CD4-positive, CD25-positive, alpha-beta regulatory T cell (primary cell): Measurements from ENCODE around the gene RAB37. TPM values are rescaled to one million over a fixed set of nuclear protein-coding genes. Genes with fewer than 3 reads are reported as not detected.

ENCODE experiments used
- ATAC-seq, 2 donors: fragments of 150-1000 bp; cut with Tn5 transposase; one replicate each; pipeline ENCODE4 v1.10.0; 2021; ENCODE audit warnings: low read depth in 2 of 2, moderate number of reproducible peaks in 2 of 2, moderate library complexity in 1 of 2
- DNase-seq, 3 donors: peaks; one replicate each; pipeline versions ENCODE4 v3.0.0 to v3.0.0-alpha.2; 2012 to 2022; ENCODE audit warnings: mixed read lengths in 1 of 3
- H3K27ac ChIP-seq: one replicate; pipeline ENCODE4 v1.7.0; 2013; ENCODE audit warnings: mild to moderate bottlenecking, low read length; ENCODE audit not compliant: insufficient read depth, poor library complexity, severe bottlenecking
- H3K27me3 ChIP-seq: one replicate; pipeline ENCODE4 v1.7.0; 2013; ENCODE audit warnings: low read length; ENCODE audit not compliant: control insufficient read depth, insufficient read depth
- H3K36me3 ChIP-seq: one replicate; pipeline ENCODE4 v1.7.0; 2013; ENCODE audit warnings: mild to moderate bottlenecking, low read length, moderate library complexity; ENCODE audit not compliant: control insufficient read depth, insufficient read depth
- H3K4me1 ChIP-seq: 2 replicates; pipeline ENCODE4 v1.7.0; 2013; ENCODE audit warnings: mild to moderate bottlenecking, low read length; ENCODE audit not compliant: insufficient read depth, control insufficient read depth, poor library complexity, severe bottlenecking
- H3K4me3 ChIP-seq: one replicate; pipeline ENCODE4 v1.7.0; 2013; ENCODE audit warnings: low read depth, mild to moderate bottlenecking, low read length, moderate library complexity
- H3K9me3 ChIP-seq, 2 experiments: 1 replicate in 1 of 2; 2 replicates in 1 of 2; pipeline ENCODE4 v1.7.0; 2013; ENCODE audit warnings: low read length in 2 of 2, mild to moderate bottlenecking in 1 of 2, moderate library complexity in 1 of 2; ENCODE audit not compliant: control insufficient read depth in 2 of 2
- H3K27ac Mint-ChIP-seq, 3 donors: one replicate each; pipeline ENCODE4 v1.8.0; 2020 to 2022; ENCODE audit warnings: mild to moderate bottlenecking in 3 of 3, mixed read lengths in 3 of 3, moderate library complexity in 2 of 3
- H3K27me3 Mint-ChIP-seq: one replicate; pipeline ENCODE4 v1.8.0; 2022; ENCODE audit warnings: mild to moderate bottlenecking, mixed read lengths
- H3K36me3 Mint-ChIP-seq: one replicate; pipeline ENCODE4 v1.8.0; 2020; ENCODE audit warnings: mixed read lengths
- H3K4me1 Mint-ChIP-seq, 4 donors: one replicate each; pipeline ENCODE4 v1.8.0; 2020 to 2022; ENCODE audit warnings: mixed read lengths in 4 of 4, mild to moderate bottlenecking in 1 of 4
- H3K4me3 Mint-ChIP-seq, 4 donors: one replicate each; pipeline ENCODE4 v1.8.0; 2020 to 2022; ENCODE audit warnings: mild to moderate bottlenecking in 4 of 4, mixed read lengths in 4 of 4, moderate library complexity in 3 of 4
- H3K9me3 Mint-ChIP-seq, 7 donors: one replicate each; pipeline ENCODE4 v1.8.0; 2020 to 2022; ENCODE audit warnings: mixed read lengths in 7 of 7, mild to moderate bottlenecking in 3 of 7, moderate library complexity in 2 of 7
- polyA plus RNA-seq, 4 donors: library from polyadenylated mRNA; unstranded; fragments of 300-500 nt; fragmentation: Illumina TruSeq; gene quantifications; one replicate each; pipeline ENCODE4 v1.2.3, GENCODE V29; 2021
- total RNA-seq: library from RNA; stranded (reverse); gene quantifications from one replicate; pipeline ENCODE4 v1.2.3, GENCODE V29; 2022

The RAB37 gene
- total and polyA plus RNA-seq, 5 donors from 2014 or later = 75.6 to 159 (median 89.3) TPM

DNA sequence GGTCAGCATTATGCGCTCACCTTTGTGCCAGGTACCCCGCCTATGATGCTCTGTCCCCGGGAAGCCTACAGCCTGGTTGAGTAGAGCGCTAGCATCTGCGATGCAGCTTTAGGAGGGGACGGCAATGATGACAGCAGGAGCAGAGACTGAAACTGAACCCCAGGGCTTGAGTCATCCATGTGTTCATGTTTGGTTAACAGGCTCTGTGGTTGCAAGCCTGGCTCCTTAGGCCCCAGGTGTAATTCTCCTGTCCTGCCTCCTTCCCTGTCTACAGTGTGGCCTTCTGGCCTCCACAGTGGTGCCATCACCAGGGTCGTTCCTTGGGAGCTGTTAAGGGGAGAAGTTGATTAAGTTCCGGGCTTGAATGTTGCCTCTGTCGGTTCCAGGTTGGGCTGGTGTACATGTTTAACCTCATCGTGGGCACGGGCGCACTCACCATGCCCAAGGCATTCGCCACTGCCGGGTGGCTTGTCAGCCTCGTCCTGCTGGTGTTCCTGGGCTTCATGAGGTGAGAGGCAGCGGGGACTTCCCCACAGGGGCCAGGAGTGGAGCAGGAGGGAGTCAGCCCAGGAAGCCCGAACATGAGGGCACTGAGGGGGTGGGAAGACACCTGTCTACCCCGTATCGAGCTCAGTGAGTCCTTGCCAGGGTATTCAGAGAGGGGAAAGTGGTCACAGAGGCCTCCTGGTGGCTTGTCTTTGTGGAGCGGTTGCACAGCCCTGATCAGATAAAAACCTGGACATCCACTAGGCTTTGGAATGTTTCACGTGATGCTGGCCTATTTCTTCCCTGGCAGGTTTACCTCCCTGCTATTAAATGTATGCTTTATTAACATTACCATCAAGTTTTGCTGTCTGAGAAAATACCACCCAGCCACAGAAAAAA lies 48.3 kb downstream of the RAB37 start:
- Mint-ChIP-seq H3K4me1 (peaks cover 8 to 58% (median 15%) of the 10 kb centered on the region in 4 donors), H3K9me3 (no peaks in the 10 kb centered on the region), H3K4me3 (peak overlapping the region in 1 of 4 donors; percentile 1), H3K27ac (peak overlapping the region in 2 of 3 donors; percentile 56 to 89), H3K27me3 (no peaks in the 10 kb centered on the region), H3K36me3 (peaks cover 14% of the 10 kb centered on the region)
- no peak for DNase-seq
- H3K27ac ChIP-seq = no peak overlapping the region
- peaks cover 15% of the 10 kb centered on the region for H3K36me3 ChIP-seq
- no peak overlapping the region for H3K4me3 ChIP-seq
- no peaks in the 10 kb centered on the region for H3K27me3 ChIP-seq
- ATAC-seq = no peak
- H3K4me1 ChIP-seq = peaks cover 11% of the 10 kb centered on the region
- no peaks in the 10 kb centered on the region for H3K9me3 ChIP-seq

DNA sequence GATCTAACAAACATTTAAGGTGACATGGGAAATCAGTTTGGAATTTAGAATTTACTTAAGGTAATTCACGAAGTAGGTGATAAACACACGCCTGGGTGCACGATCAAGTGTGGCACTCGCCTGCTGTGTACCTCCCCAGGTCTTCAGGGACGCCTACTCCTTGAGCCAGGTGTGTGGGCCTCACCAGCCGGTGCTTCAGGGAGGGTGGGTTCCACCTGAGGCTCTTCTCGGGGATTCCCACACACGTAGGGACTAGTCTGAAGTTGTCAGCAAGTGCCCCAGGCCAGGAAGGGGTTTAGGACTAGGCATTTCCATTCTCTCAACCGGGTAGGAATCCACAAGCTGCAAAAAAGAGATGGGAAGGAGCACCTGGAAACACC lies 48.9 kb downstream of the RAB37 start:
- H3K4me3 Mint-ChIP-seq = no peak overlapping the region
- Histone ChIP-seq H3K4me1 (peaks cover 11% of the 10 kb centered on the region), H3K27ac (no peak overlapping the region), H3K9me3 (no peaks in the 10 kb centered on the region), H3K36me3 (peaks cover 15% of the 10 kb centered on the region), H3K27me3 (no peaks in the 10 kb centered on the region), H3K4me3 (no peak overlapping the region)
- H3K36me3 Mint-ChIP-seq = peaks cover 14% of the 10 kb centered on the region
- H3K27me3 Mint-ChIP-seq = no peaks in the 10 kb centered on the region
- no peak for ATAC-seq
- peaks cover 7 to 58% (median 13%) of the 10 kb centered on the region in 4 donors for H3K4me1 Mint-ChIP-seq
- peak overlapping the region in 2 of 3 donors; percentile 31 to 74 for H3K27ac Mint-ChIP-seq
- no peaks in the 10 kb centered on the region for H3K9me3 Mint-ChIP-seq
- no peak for DNase-seq

DNA sequence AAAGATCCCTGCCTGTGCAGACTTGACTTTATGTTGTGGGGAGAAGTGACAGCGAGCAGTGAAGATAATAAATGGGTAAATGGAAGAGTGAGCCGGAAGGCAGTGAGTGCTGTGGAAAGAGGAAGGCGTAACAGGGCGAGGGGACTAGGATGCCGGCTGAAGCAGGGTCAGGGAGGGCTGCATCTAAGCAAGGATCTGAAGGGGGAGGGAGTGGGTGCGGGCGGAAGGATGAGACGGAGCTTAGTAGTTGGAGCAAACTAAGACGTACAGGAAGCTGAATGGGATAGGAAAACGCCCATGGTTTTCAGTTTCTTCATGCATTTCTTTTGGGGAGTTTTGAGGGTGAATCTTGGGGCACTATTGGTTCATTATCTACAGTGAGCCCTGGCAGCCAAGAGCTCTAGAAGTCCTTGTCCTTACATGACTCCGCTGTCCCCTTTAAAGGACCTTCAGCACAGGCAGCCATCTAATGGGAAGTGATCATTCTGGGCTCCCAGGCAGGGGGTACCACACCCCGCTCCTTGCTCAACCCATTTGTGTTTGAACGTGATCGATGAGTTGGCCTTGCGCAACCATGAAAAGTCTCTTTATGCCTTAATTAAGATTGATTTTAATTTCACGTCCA lies 49.5 kb downstream of the RAB37 start:
- Mint-ChIP-seq H3K9me3 (no peaks in the 10 kb centered on the region), H3K27me3 (no peaks in the 10 kb centered on the region), H3K36me3 (peaks cover 15% of the 10 kb centered on the region), H3K4me1 (peaks cover 9 to 58% (median 13%) of the 10 kb centered on the region in 4 donors), H3K4me3 (peak overlapping the region in 2 of 4 donors; percentile 30 to 57), H3K27ac (peak overlapping the region in 2 of 3 donors; percentile 31 to 74)
- H3K27me3 ChIP-seq = no peaks in the 10 kb centered on the region
- no peaks in the 10 kb centered on the region for H3K9me3 ChIP-seq
- peaks cover 15% of the 10 kb centered on the region for H3K36me3 ChIP-seq
- no peak overlapping the region for H3K4me3 ChIP-seq
- peaks cover 16% of the 10 kb centered on the region for H3K4me1 ChIP-seq
- no peak for DNase-seq
- ATAC-seq = no peak
- no peak overlapping the region for H3K27ac ChIP-seq

DNA sequence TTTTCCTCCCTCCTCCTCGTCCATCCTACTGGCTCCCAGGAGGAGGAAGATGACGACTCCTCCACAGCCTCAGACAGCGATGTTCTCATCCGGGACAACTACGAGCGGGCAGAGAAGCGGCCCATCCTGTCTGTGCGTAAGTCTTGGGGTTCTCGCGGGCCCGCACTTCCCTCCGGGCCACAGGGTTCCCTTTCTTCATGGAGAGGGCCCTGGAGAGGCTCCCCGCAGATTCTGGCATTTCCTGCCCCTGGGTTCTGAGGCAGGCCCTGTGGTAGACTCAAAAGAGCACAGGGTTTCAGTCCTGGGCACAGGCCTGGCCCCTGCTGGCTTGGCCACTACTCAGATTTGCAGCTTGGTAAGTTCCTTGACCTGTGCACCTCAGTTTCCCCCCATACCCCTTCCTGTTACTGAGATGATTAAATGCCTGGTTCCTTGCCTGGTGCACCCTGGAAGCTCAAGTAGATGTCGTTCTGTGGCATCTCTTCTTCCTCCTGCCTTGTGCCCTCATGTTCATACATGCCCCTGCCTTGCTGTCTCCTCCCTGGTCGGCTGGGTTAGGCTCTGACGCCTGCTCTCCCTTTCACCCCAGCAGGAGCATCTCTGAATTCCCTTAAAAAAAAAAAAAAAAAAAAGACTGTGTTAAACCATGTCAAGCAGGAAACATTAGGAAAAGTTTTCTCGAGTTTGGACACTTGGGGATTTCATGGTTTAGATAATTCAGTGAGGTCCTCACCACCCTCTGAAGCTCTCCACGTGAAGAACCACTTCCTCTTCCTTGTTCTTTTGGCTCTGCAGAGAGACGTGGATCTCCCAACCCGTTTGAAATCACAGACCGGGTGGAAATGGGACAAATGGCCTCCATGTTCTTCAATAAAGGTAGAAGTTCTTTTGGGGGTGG lies 53.4 kb downstream of the RAB37 start:
- Histone ChIP-seq H3K4me3 (no peak overlapping the region), H3K9me3 (no peaks in the 10 kb centered on the region), H3K27me3 (no peaks in the 10 kb centered on the region), H3K4me1 (peaks cover 17% of the 10 kb centered on the region), H3K36me3 (peaks cover 42% of the 10 kb centered on the region), H3K27ac (no peak overlapping the region)
- no peak for ATAC-seq
- Mint-ChIP-seq H3K9me3 (no peaks in the 10 kb centered on the region), H3K36me3 (peaks cover 21% of the 10 kb centered on the region), H3K4me3 (peak overlapping the region in 2 of 4 donors; percentile 11 to 38), H3K27me3 (no peaks in the 10 kb centered on the region), H3K4me1 (peaks cover 5 to 35% (median 15%) of the 10 kb centered on the region in 4 donors), H3K27ac (peak overlapping the region in 1 of 3 donors; percentile 56)
- DNase-seq = no peak

DNA sequence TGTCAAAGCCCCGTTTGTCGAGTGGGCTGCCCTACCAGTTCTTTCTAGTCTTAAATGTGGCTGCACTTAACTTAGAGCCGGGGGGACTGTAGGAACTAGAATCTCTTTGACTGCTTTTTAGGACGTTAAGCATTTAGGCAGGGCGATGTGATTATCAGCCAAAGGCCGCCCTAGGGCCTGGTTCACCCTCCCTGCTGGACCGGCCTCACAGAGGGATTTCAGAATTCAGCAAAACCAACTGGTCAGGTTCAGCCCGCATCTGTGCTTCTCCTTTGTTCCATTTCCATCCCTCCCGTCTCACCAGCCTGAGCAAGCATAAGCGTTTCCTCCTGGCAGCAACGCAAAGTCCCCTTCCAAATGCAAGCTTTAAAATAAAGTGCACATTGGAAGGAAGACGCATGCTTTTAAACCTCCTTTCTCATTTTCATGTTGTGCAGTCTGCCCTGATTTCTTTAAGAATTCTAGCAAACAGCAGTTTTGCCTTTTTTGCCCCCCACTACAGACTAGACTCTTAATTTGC lies 55.6 kb downstream of the RAB37 start:
- no peaks in the 10 kb centered on the region for H3K27me3 ChIP-seq
- no peaks in the 10 kb centered on the region for H3K9me3 ChIP-seq
- Mint-ChIP-seq H3K36me3 (peaks cover 28% of the 10 kb centered on the region), H3K4me3 (no peak overlapping the region), H3K27ac (peak overlapping the region in 1 of 3 donors; percentile 36), H3K4me1 (peaks cover 10 to 29% (median 11%) of the 10 kb centered on the region in 4 donors), H3K9me3 (no peaks in the 10 kb centered on the region), H3K27me3 (no peaks in the 10 kb centered on the region)
- no peak for DNase-seq
- peaks cover 51% of the 10 kb centered on the region for H3K36me3 ChIP-seq
- no peak overlapping the region for H3K27ac ChIP-seq
- no peak overlapping the region for H3K4me3 ChIP-seq
- H3K4me1 ChIP-seq = peaks cover 17% of the 10 kb centered on the region
- no peak for ATAC-seq

DNA sequence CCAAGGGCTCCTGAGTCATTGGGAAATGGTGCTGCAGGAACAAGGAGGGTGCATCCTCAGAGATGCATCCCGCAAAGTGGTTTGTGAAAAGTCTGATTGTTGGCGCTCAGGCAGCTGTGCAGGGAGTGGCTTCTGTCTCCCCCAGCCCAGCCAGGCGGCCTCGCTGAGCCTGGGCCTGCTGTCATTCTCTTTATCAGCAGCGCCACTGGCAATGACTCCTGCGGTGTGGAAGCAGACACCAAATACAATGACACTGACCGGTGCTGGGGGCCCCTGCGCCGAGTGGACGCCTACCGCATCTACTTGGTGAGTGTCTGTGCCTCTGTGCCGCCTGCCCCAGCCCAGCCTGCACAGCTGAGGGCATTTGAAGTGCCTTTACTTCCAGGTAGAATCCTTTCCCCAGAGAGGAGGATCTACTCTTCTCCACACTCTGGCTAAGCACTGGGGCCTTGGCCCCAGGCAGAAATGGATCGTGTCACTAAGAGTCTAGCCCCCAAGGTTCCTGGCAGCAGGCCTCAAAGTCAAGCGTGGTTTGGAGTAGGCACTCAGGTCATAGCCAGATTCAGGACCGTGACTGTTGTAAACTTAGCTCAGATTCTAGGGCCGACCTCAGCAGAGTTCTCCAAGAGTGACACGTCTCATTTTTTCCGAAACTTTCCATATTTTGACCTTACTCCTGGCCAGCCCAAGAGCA lies 58.4 kb downstream of the RAB37 start:
- no peaks in the 10 kb centered on the region for H3K9me3 Mint-ChIP-seq
- no peak overlapping the region for H3K4me3 ChIP-seq
- H3K4me1 ChIP-seq = peaks cover 12% of the 10 kb centered on the region
- H3K4me1 Mint-ChIP-seq = peaks cover 9 to 19% (median 11%) of the 10 kb centered on the region in 4 donors
- H3K9me3 ChIP-seq = no peaks in the 10 kb centered on the region
- H3K36me3 ChIP-seq = peaks cover 52% of the 10 kb centered on the region
- H3K36me3 Mint-ChIP-seq = peaks cover 35% of the 10 kb centered on the region
- no peaks in the 10 kb centered on the region for H3K27me3 Mint-ChIP-seq
- DNase-seq (no peak), ATAC-seq (no peak)
- H3K27ac ChIP-seq = no peak overlapping the region
- H3K27me3 ChIP-seq = no peaks in the 10 kb centered on the region
- no peak overlapping the region for H3K4me3 Mint-ChIP-seq
- H3K27ac Mint-ChIP-seq = no peak overlapping the region

DNA sequence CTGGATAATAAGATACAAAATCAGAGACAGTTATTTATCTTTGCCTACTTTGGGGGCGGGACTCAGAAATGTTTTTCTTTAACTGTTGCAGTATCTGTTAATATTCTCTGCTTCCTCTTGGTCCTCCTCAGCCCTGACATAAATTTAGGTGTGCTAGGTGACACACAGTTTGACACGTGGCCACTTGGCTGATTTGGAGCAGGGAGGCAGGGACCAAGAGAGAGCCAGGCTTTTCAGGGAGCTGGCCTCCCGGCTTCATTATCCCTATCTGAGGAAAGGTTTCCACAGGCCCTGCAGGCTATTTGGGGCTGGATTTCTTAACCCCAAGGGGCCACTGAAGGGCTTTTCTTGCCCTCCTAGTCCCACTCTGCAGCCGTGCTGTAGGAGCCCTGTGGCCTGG lies 59.2 kb downstream of the RAB37 start:
- H3K27me3 ChIP-seq = no peaks in the 10 kb centered on the region
- H3K27ac ChIP-seq = no peak overlapping the region
- H3K9me3 Mint-ChIP-seq = no peaks in the 10 kb centered on the region
- H3K4me3 ChIP-seq = no peak overlapping the region
- DNase-seq = no peak
- ATAC-seq = no peak
- H3K36me3 ChIP-seq = peaks cover 56% of the 10 kb centered on the region
- peaks cover 37% of the 10 kb centered on the region for H3K36me3 Mint-ChIP-seq
- no peaks in the 10 kb centered on the region for H3K9me3 ChIP-seq
- peaks cover 4% of the 10 kb centered on the region for H3K4me1 ChIP-seq
- no peak overlapping the region for H3K27ac Mint-ChIP-seq
- H3K4me1 Mint-ChIP-seq = peaks cover 4 to 12% (median 8%) of the 10 kb centered on the region in 4 donors
- no peaks in the 10 kb centered on the region for H3K27me3 Mint-ChIP-seq
- H3K4me3 Mint-ChIP-seq = no peak overlapping the region
